Measurements from ENCODE around the gene CAPN10.

The CAPN10 gene

DNA sequence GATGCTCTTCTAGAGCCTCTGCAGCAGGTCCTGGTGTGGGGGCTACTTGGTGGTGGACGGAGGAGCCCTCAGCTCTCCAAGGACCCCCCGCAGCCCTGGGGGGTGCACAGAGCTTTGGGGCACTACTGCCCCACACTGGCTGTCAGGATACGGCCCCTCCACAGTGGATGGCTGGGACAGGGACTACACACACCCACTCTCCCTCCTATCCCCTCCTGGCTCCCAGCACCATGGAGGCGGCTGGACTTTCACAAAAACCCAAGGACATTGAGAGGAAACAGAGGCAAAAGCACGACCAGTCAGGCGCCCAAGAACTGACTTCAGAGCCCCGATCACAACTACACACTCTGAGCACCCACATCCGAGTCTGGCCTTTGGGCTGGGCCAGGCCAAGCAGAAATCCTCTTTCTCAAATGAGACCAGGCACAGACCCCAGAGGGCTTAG lies 51.4 kb downstream of the CAPN10 start:
- peaks cover 5% of the 10 kb centered on the region for H3K27me3 ChIP-seq (ENCODE audit: control insufficient read depth, insufficient read depth, low read length)
- no peak overlapping the region for H3K4me3 ChIP-seq (ENCODE audit: low read length)
- no peak overlapping the region for H3K9ac ChIP-seq (ENCODE audit: low read length)
- H3K36me3 ChIP-seq (ENCODE audit: control insufficient read depth, insufficient read depth, low read length) = no peaks in the 10 kb centered on the region
- H3K4me1 ChIP-seq (ENCODE audit: control insufficient read depth, insufficient read depth, low read length) = no peaks in the 10 kb centered on the region
- peaks cover 5% of the 10 kb centered on the region for H3K9me3 ChIP-seq (ENCODE audit: control insufficient read depth, low read length)

DNA sequence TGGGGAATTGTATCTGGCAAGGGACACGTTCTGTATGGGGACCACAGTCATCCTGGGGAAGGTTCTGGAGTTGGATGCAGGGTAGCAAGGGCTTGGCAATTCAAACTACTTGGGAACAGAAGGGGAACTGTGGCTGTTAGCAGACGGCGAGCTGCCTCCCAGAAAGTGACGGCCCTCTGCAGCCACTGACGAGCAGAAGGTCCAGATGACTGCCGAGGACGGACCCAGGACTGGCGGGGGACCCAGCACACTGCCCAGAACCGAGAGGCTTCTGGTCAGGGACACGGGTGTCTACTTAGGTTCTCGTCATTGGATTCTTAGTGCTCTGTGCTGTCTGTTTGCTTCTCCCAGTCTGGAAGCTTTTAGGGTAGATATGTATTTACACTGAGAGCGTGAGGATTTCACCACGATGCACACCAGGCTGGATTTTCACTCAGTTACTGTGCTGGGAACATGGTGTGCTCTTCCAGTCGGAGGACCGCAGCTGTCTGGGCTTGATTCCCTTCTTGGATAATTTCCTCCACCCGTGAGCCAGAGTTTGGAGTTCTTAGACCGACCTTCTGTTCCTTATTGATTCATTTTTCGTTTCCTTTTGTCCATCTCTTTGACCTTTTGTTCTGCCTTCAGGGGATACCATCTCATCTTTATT lies 52.1 kb downstream of the CAPN10 start:
- H3K27me3 ChIP-seq (ENCODE audit: control insufficient read depth, insufficient read depth, low read length) = peaks cover 5% of the 10 kb centered on the region
- no peak overlapping the region for H3K9ac ChIP-seq (ENCODE audit: low read length)
- no peaks in the 10 kb centered on the region for H3K4me1 ChIP-seq (ENCODE audit: control insufficient read depth, insufficient read depth, low read length)
- peaks cover 4% of the 10 kb centered on the region for H3K9me3 ChIP-seq (ENCODE audit: control insufficient read depth, low read length)
- H3K4me3 ChIP-seq (ENCODE audit: low read length) = no peak overlapping the region
- H3K36me3 ChIP-seq (ENCODE audit: control insufficient read depth, insufficient read depth, low read length) = no peaks in the 10 kb centered on the region

DNA sequence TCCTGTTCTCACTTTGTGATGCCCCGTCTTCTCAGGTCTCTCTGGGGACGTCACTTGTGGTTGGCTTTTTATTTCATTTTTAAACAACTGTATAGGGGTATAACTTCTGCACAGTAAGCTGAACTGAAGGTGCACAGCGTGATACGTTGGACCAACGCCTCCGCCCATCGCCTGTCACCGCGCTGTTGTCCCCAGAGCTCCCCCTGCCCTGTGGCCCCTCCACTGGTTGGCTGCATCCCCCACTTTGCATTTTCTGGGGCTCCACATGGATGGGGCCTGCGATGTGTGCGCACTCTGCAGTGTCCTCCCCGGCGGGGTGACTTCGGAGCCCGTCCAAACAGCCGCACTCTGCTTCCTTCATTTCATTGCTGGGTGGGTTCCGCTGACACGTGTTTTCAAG lies 53.0 kb downstream of the CAPN10 start:
- Histone ChIP-seq H3K4me1 (ENCODE audit: control insufficient read depth, insufficient read depth, low read length) (no peaks in the 10 kb centered on the region), H3K4me3 (ENCODE audit: low read length) (no peak overlapping the region), H3K9ac (ENCODE audit: low read length) (no peak overlapping the region), H3K36me3 (ENCODE audit: control insufficient read depth, insufficient read depth, low read length) (no peaks in the 10 kb centered on the region), H3K9me3 (ENCODE audit: control insufficient read depth, low read length) (no peaks in the 10 kb centered on the region), H3K27me3 (ENCODE audit: control insufficient read depth, insufficient read depth, low read length) (peaks cover 5% of the 10 kb centered on the region)

DNA sequence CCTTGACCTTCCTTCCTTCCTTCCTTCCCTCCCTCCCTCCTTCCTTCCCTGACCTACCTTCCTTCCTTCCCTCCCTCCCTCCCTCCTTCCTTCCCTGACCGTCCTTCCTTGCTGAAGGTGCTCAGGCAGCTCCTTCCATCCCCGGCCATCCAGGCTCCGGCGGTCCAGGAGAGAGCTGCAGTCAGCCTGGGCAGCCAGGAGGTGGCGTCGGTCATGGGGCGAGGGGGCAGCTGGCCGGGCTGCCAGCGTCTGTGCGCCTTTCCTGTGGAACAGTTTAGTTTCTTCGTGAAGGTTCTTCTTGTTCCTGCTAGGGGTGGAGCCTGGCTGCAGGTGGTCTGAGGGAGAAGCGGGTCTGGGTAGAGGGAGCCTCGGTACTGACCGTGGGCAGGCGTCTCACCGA lies 54.4 kb downstream of the CAPN10 start:
- H3K4me1 ChIP-seq (ENCODE audit: control insufficient read depth, insufficient read depth, low read length) = no peaks in the 10 kb centered on the region
- H3K9ac ChIP-seq (ENCODE audit: low read length) = no peak overlapping the region
- H3K27me3 ChIP-seq (ENCODE audit: control insufficient read depth, insufficient read depth, low read length) = peaks cover 5% of the 10 kb centered on the region
- no peaks in the 10 kb centered on the region for H3K9me3 ChIP-seq (ENCODE audit: control insufficient read depth, low read length)
- no peaks in the 10 kb centered on the region for H3K36me3 ChIP-seq (ENCODE audit: control insufficient read depth, insufficient read depth, low read length)
- H3K4me3 ChIP-seq (ENCODE audit: low read length) = no peak overlapping the region

DNA sequence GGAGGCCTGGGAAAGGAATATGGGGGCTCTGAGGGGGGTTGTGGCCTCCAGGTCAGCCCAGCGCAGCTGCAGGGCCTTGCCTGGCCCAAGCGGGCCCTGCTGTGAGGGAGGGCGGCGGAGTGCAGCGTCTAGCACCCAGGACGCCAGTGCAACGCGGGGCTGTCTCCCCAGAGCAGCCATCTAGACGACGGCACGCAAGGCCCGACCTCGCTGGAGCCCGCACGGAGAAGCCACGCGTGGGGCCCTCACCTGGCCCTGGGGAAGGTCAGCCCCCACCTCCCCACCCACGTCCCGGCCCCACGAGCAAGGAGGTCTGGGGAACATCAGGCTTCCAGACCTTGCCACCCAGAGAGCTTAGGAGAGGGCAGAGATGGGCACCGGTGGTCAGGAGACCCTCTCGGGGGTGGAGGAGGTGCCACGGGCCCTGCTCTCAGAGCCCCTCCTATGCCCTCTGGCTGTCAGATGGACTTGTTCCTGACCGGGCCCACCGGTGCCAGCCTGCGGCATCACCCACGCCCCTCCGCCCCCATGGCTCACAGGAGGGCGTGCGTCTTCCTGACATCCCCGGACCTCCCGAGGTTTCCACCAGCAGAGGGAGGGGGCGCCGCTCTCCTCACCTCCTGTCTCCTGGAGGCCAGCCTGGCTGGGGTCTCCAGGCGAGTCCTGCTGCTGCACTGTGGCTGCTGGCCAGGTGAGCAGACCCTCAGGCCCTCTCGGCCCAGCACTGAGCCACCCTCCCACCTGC lies 55.7 kb downstream of the CAPN10 start:
- H3K27me3 ChIP-seq (ENCODE audit: control insufficient read depth, insufficient read depth, low read length) = peaks cover 5% of the 10 kb centered on the region

DNA sequence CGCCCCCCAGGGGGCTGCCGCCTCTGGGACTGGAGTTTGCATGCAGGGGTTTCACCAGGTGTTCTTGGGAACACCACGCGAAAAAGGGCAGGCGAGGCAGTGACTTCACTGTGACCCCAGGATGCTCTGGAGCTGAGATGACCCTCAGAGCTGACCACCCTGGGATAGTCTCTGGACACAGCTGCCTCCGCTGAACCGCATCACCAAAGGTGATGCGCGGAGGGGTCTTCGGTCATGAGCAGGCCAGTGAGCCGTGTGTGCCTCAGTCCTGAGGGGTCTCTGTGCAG lies 56.2 kb downstream of the CAPN10 start:
- H3K9ac ChIP-seq (ENCODE audit: low read length) = no peak overlapping the region
- H3K4me1 ChIP-seq (ENCODE audit: control insufficient read depth, insufficient read depth, low read length) = no peaks in the 10 kb centered on the region
- H3K36me3 ChIP-seq (ENCODE audit: control insufficient read depth, insufficient read depth, low read length) = no peaks in the 10 kb centered on the region
- H3K4me3 ChIP-seq (ENCODE audit: low read length) = no peak overlapping the region
- H3K9me3 ChIP-seq (ENCODE audit: control insufficient read depth, low read length) = no peaks in the 10 kb centered on the region
- peaks cover 10% of the 10 kb centered on the region for H3K27me3 ChIP-seq (ENCODE audit: control insufficient read depth, insufficient read depth, low read length)

More for the DNA sequence above, 55.7 kb downstream of the CAPN10 start:
- Histone ChIP-seq H3K36me3 (ENCODE audit: control insufficient read depth, insufficient read depth, low read length) (no peaks in the 10 kb centered on the region), H3K9ac (ENCODE audit: low read length) (no peak overlapping the region), H3K4me3 (ENCODE audit: low read length) (no peak overlapping the region), H3K4me1 (ENCODE audit: control insufficient read depth, insufficient read depth, low read length) (no peaks in the 10 kb centered on the region), H3K9me3 (ENCODE audit: control insufficient read depth, low read length) (no peaks in the 10 kb centered on the region)

DNA sequence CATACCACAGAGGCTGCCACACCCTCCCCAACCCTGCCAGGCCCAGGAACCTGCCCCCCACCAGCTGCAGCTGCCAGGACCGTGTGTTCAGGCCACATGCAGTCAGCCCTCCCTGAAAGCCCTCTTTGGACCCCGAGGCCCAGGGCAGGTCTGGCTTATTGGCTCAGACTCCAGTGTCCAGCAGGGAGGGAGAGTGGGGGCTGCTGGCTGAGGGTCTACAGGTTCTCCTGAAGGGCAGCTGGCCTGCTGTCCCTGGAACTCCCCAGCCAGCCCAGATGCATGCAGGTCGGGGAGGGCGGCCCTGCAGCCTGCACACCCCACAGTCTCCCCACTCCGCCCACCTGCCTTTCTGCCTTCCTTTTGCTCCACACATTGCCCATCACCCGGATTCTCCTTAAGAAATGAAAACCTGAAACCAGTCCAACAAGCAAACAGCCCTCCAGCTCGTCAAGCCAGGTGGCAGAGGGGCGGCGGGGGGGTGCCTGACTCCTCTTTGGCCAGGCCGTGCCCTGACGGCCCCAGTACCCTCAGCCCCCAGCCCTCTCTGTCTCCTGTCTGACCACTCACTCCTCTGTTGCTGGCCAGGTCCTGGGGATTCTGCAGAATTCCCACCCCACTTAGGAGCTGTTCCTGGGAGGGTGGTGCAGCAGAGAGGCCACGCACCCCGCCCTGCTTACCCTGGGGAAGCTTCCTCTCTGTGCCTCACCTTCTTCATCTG lies 56.7 kb downstream of the CAPN10 start:
- no peaks in the 10 kb centered on the region for H3K4me1 ChIP-seq (ENCODE audit: control insufficient read depth, insufficient read depth, low read length)
- no peak overlapping the region for H3K9ac ChIP-seq (ENCODE audit: low read length)
- H3K4me3 ChIP-seq (ENCODE audit: low read length) = no peak overlapping the region
- no peaks in the 10 kb centered on the region for H3K36me3 ChIP-seq (ENCODE audit: control insufficient read depth, insufficient read depth, low read length)
- H3K27me3 ChIP-seq (ENCODE audit: control insufficient read depth, insufficient read depth, low read length) = peaks cover 11% of the 10 kb centered on the region
- H3K9me3 ChIP-seq (ENCODE audit: control insufficient read depth, low read length) = no peaks in the 10 kb centered on the region

DNA sequence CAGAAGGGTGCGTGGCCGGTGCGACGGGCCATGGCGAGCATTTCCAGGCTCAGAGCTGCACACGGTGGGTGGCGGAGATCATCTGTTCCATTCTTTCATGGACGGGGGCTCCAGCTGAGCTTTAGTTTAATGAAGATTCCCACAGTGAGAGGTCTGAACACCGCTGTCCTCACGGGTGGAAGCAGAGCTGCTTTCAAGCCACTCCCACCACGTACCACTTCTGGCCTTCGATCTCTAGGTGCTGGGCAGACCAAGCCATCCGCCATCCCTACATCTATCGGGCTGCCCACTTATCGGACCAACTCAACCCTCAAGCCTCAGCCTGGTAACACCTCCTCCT lies 57.2 kb downstream of the CAPN10 start:
- Histone ChIP-seq H3K27me3 (ENCODE audit: control insufficient read depth, insufficient read depth, low read length) (peaks cover 16% of the 10 kb centered on the region), H3K9me3 (ENCODE audit: control insufficient read depth, low read length) (no peaks in the 10 kb centered on the region), H3K4me1 (ENCODE audit: control insufficient read depth, insufficient read depth, low read length) (no peaks in the 10 kb centered on the region), H3K9ac (ENCODE audit: low read length) (no peak overlapping the region), H3K4me3 (ENCODE audit: low read length) (no peak overlapping the region), H3K36me3 (ENCODE audit: control insufficient read depth, insufficient read depth, low read length) (no peaks in the 10 kb centered on the region)

DNA sequence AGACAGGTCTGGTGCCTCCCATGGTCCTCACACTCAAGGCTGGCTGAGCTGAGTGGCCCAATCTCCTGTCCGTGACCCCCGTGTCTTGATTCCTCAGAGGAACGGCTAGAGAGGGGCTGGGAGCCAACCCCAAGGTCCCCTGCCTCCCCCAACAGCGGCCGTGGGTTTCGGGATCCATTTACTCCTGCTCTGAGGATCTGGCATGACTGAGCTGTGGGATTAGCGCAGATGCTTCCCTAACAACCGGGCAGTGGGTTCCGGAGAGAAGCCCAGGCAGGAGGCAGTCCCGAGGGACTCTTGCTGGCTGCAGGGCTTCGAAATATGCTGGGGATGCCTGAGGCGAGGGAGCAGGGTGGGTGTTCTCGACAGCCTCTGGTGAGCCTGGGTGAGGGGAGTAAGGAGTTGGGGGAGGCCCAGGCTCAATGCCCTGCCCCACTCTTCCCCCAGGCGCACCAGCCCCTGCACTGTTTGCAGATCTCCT lies 57.7 kb downstream of the CAPN10 start:
- H3K9me3 ChIP-seq (ENCODE audit: control insufficient read depth, low read length) = no peaks in the 10 kb centered on the region
- H3K4me3 ChIP-seq (ENCODE audit: low read length) = no peak overlapping the region
- peaks cover 20% of the 10 kb centered on the region for H3K27me3 ChIP-seq (ENCODE audit: control insufficient read depth, insufficient read depth, low read length)
- no peaks in the 10 kb centered on the region for H3K4me1 ChIP-seq (ENCODE audit: control insufficient read depth, insufficient read depth, low read length)
- H3K36me3 ChIP-seq (ENCODE audit: control insufficient read depth, insufficient read depth, low read length) = no peaks in the 10 kb centered on the region
- H3K9ac ChIP-seq (ENCODE audit: low read length) = no peak overlapping the region

DNA sequence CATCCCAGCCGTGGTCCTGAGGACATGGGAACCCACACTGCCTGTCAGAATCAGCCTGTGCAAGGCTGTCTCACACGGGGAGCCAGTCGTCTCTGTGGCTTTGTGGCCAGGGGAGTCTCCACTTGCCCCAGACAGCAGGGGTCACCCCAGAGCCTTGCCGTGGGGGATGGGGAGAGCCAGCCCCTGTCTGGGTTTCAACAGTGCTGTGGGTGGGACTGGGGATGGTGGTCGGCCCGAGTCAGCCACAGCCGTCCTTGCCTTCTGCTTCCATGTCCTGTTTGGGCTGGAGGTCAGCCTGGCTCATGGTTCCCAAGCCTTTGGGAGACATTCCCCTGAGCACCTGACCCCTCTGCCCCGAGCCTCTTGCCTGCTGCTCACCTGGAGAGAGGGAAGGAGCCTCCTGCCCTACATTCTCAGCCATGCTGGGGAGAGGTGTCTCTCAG lies 58.3 kb downstream of the CAPN10 start:
- H3K36me3 ChIP-seq (ENCODE audit: control insufficient read depth, insufficient read depth, low read length) = no peaks in the 10 kb centered on the region
- no peak overlapping the region for H3K9ac ChIP-seq (ENCODE audit: low read length)
- peaks cover 24% of the 10 kb centered on the region for H3K27me3 ChIP-seq (ENCODE audit: control insufficient read depth, insufficient read depth, low read length)
- no peak overlapping the region for H3K4me3 ChIP-seq (ENCODE audit: low read length)
- H3K4me1 ChIP-seq (ENCODE audit: control insufficient read depth, insufficient read depth, low read length) = no peaks in the 10 kb centered on the region
- H3K9me3 ChIP-seq (ENCODE audit: control insufficient read depth, low read length) = no peaks in the 10 kb centered on the region

DNA sequence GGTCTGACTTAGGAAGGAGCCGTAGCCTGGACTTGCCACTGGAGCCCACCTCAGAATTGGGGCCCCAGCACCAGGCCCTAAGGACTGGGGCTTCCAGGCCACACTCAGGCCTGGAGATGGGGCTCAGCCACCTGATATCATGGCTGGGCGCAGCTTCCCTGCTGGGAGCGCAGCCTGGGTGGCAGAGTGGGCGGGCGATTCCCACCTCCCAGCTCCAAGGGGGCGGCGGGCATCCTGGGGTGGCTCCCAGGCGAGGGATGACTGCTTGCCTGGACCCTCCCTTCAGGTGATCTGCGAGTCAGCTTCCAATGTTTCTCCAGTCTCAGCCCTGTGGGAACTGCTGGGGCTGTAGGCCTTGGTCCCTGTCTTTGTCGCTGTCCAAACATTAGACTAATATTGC lies 58.8 kb downstream of the CAPN10 start:
- Histone ChIP-seq H3K9me3 (ENCODE audit: control insufficient read depth, low read length) (no peaks in the 10 kb centered on the region), H3K4me1 (ENCODE audit: control insufficient read depth, insufficient read depth, low read length) (no peaks in the 10 kb centered on the region), H3K4me3 (ENCODE audit: low read length) (no peak overlapping the region), H3K9ac (ENCODE audit: low read length) (no peak overlapping the region), H3K36me3 (ENCODE audit: control insufficient read depth, insufficient read depth, low read length) (no peaks in the 10 kb centered on the region), H3K27me3 (ENCODE audit: control insufficient read depth, insufficient read depth, low read length) (peaks cover 26% of the 10 kb centered on the region)

DNA sequence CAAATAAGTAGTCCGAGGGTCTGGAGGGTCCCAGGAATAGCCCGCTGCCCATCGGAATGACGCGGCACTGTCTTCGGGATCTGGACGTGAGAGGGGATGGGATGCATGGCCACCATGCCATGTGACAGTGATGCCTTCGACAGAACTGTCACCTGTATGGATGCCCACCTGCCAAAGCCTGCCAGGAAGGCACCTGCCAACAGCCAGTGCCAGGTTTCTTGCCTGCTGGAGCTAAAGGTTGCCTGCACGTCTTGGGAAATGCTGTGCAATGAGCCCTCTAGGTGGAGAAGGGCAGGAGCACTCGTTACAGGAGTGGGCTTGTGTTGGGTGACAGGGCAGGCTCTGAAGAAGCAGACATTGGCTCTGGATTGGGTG lies 59.3 kb downstream of the CAPN10 start:
- Histone ChIP-seq H3K9me3 (ENCODE audit: control insufficient read depth, low read length) (no peaks in the 10 kb centered on the region), H3K4me1 (ENCODE audit: control insufficient read depth, insufficient read depth, low read length) (no peaks in the 10 kb centered on the region), H3K4me3 (ENCODE audit: low read length) (no peak overlapping the region), H3K27me3 (ENCODE audit: control insufficient read depth, insufficient read depth, low read length) (peaks cover 31% of the 10 kb centered on the region), H3K9ac (ENCODE audit: low read length) (no peak overlapping the region), H3K36me3 (ENCODE audit: control insufficient read depth, insufficient read depth, low read length) (no peaks in the 10 kb centered on the region)
